WERI-Rb-1 (cell line): ENCODE measurements around the gene PLPPR3.

Experiments
- DNase-seq: peaks from one replicate; pipeline ENCODE4 v3.0.0-alpha.2; 2020
- H3K27ac ChIP-seq: fragments of 250-450 bp; sonication (Bioruptor Pico); 2 replicates; pipeline ENCODE4 v1.5.1; 2020; ENCODE audit warnings: mild to moderate bottlenecking, moderate library complexity
- H3K27me3 ChIP-seq: fragments of 250-450 bp; sonication (Bioruptor Pico); 2 replicates; pipeline ENCODE4 v1.5.1; 2021; ENCODE audit warnings: mild to moderate bottlenecking, low read depth, moderate library complexity; ENCODE audit not compliant: insufficient read depth, severe bottlenecking
- H3K36me3 ChIP-seq: fragments of 250-450 bp; sonication (Bioruptor Pico); 2 replicates; pipeline ENCODE4 v1.5.1; 2020; ENCODE audit warnings: mild to moderate bottlenecking, moderate library complexity
- H3K4me3 ChIP-seq: 2 replicates; pipeline ENCODE4 v1.5.1; 2011; ENCODE audit warnings: low read depth, mild to moderate bottlenecking, control low read depth, low read length
- H3K9me3 ChIP-seq: fragments of 250-450 bp; sonication (Bioruptor Pico); 2 replicates; pipeline ENCODE4 v1.5.1; 2021; ENCODE audit warnings: mild to moderate bottlenecking, moderate library complexity; ENCODE audit not compliant: severe bottlenecking
- CTCF ChIP-seq: IDR thresholded peaks from 2 replicates; pipeline ENCODE4 v1.5.1; 2011; ENCODE audit warnings: low read depth, mild to moderate bottlenecking, control low read depth, inconsistent platforms, low read length

PLPPR3 gene

GRCh38 chr19:787536-787935 is 34.2 kb downstream of the PLPPR3 start:
- TF ChIP-seq CTCF: no peak
- H3K36me3 ChIP-seq: no peaks in the 10 kb centered on the region
- no peaks in the 10 kb centered on the region for H3K9me3 ChIP-seq
- peak overlapping the region; percentile 87 for H3K27ac ChIP-seq
- no peak overlapping the region for H3K4me3 ChIP-seq
- DNase-seq: no peak
- no peaks in the 10 kb centered on the region for H3K27me3 ChIP-seq

- Histone ChIP-seq H3K27ac (no peak overlapping the region), H3K27me3 (no peaks in the 10 kb centered on the region), H3K9me3 (no peaks in the 10 kb centered on the region), H3K36me3 (no peaks in the 10 kb centered on the region), H3K4me3 (no peak overlapping the region)
- no peak for TF ChIP-seq CTCF
- no peak for DNase-seq
Measured at GRCh38 chr19:784541-784940, 37.2 kb downstream of the PLPPR3 start.

GRCh38 chr19:782878-783668 is 38.7 kb downstream of the PLPPR3 start:
- Histone ChIP-seq H3K4me3 (no peak overlapping the region), H3K9me3 (peaks cover 2% of the 10 kb centered on the region), H3K27me3 (no peaks in the 10 kb centered on the region), H3K27ac (no peak overlapping the region), H3K36me3 (no peaks in the 10 kb centered on the region)
- TF ChIP-seq CTCF: no peak
- no peak for DNase-seq

- H3K9me3 ChIP-seq: peaks cover 2% of the 10 kb centered on the region
- no peak for TF ChIP-seq CTCF
- H3K4me3 ChIP-seq: no peak overlapping the region
- H3K27me3 ChIP-seq: no peaks in the 10 kb centered on the region
- H3K27ac ChIP-seq: no peak overlapping the region
- no peaks in the 10 kb centered on the region for H3K36me3 ChIP-seq
- no peak for DNase-seq
Measured at GRCh38 chr19:782185-782877, 39.4 kb downstream of the PLPPR3 start.

GRCh38 chr19:781800-782184 is 40.0 kb downstream of the PLPPR3 start:
- no peak overlapping the region for H3K27ac ChIP-seq
- TF ChIP-seq CTCF: no peak
- no peak for DNase-seq
- H3K27me3 ChIP-seq: no peaks in the 10 kb centered on the region
- no peak overlapping the region for H3K4me3 ChIP-seq
- peaks cover 2% of the 10 kb centered on the region for H3K9me3 ChIP-seq
- no peaks in the 10 kb centered on the region for H3K36me3 ChIP-seq
